Heart left ventricle (tissue), 13 donors: Measurements from ENCODE around the gene USP9Y.

ENCODE experiments used
- CTCF ChIP-seq, 12 donors: fragments of 200-600 bp; sonication (generic) in 4 of 12; IDR thresholded peaks; one replicate each; pipeline versions ENCODE4 v1.5.0 to v1.8.0; 2018 to 2022; ENCODE audit warnings: antibody characterized with exemption in 12 of 12, mild to moderate bottlenecking in 5 of 12
- POLR2A ChIP-seq, 2 donors: fragments of 450-650 bp; IDR thresholded peaks; one replicate each; pipeline ENCODE4 v1.6.1; 2017; ENCODE audit warnings: antibody characterized with exemption in 2 of 2, mild to moderate bottlenecking in 2 of 2, moderate library complexity in 2 of 2
- donor health status: ischemic (EF 13 %, LVEDD 7.1; RV severe dilation, severe dysfunction).
- donor health status: DM: no; HTN: yes; CAD: no.
- donor health status: DM: no; HTN: no; CAD: no.
- donor health status: ischemic (EF 25% LVEDD 6.9; RV normal size, moderate dysfunction).
- donor health status: ischemic (EF 25% LVEDD 5.7; RV mildly dilated, moderate dysfunction).
- donor health status: ischemic (EF 35%, LVEDD 5.7; RV mildly dilated, moderate dysfunction).
- donor health status: nonischemic (EF 11% LVEDD 7.7; RV severe dilation, severe dysfunction).
- donor health status: DM: yes; HTN: yes; CAD: no.
- donor health status: PGD.
- donor health status: ischemic (EF 29% LVEDD 5.4; RV normal size, mild dysfunction).
- donor health status: nonischemic (EF 23%, LVEDD 6.1; RV moderate dilation, normal function).

GRCh38 chrY:12678111-12678510, 22.9 kb upstream of the USP9Y start:
- no peak for TF ChIP-seq CTCF (IDR thresholded peaks at IDR 0.05)
- no peak for TF ChIP-seq POLR2A (IDR thresholded peaks at IDR 0.05)
